K562 (cell line): ENCODE measurements around the gene OTOP1. TPM values are rescaled to one million over a fixed set of nuclear protein-coding genes. Genes with fewer than 3 reads are reported as not detected.

Source experiments
- ATAC-seq: fragments of 200-7000 bp; cut with Tn5 transposase; 3 replicates; pipeline ENCODE4 v1.9.1; 2020; ENCODE audit warnings: moderate library complexity
- BruUV-seq: library from RNA; stranded (reverse); fragments of 400-500 nt; replicated peaks from 2 replicates; lab custom pipeline; 2021; lab: Mats Ljungman, UMichigan
- CTCF ChIA-PET: fragments of 300-600 bp; formaldehyde crosslinking; extraction: SDS; loops from one replicate; lab custom pipeline; 2021; ENCODE audit warnings: low intra/inter-chr PET ratio; lab: Yijun Ruan, JAX
- POLR2A ChIA-PET: fragments of 300-600, 350-650 bp; sonication (Branson Sonifier 250); formaldehyde crosslinking; extraction: SDS; loops from one replicate; lab custom pipeline; 2021; ENCODE audit warnings: antibody characterized with exemption, inconsistent platforms; lab: Yijun Ruan, JAX
- DNase-seq, 4 experiments: peaks; one replicate each; pipeline versions ENCODE4 v3.0.0 to v3.0.0-alpha.2; 2011 to 2018; ENCODE audit warnings: low spot score in 3 of 4, mixed read lengths in 3 of 4; ENCODE audit errors: extremely low read depth in 1 of 4
- FAIRE-seq: peaks from 2 replicates; lab custom pipeline; 2011; peaks lifted over from hg19 to GRCh38; lab: Jason Lieb, UNC
- H2AFZ ChIP-seq: 2 replicates; pipeline ENCODE4 v1.6.0; 2011; ENCODE audit warnings: low read depth, low read length, control low read depth, inconsistent platforms
- H3K27ac ChIP-seq: fragments of 200-600 bp; 3 replicates; pipeline ENCODE4 v1.8.0; 2011; ENCODE audit warnings: low read depth, mild to moderate bottlenecking, control low read depth, inconsistent platforms, low read length, moderate library complexity, mixed read lengths; ENCODE audit errors: extremely low read depth
- H3K27me3 ChIP-seq, 2 experiments: fragments of 300-600 bp in 1 of 2; 2 replicates in 1 of 2; 3 replicates in 1 of 2; pipeline versions ENCODE4 v1.6.0 to v1.8.0; 2011; ENCODE audit warnings: inconsistent platforms in 2 of 2, low read length in 2 of 2, mild to moderate bottlenecking in 1 of 2, mixed read lengths in 1 of 2, moderate library complexity in 1 of 2; ENCODE audit not compliant: control insufficient read depth in 2 of 2, insufficient read depth in 2 of 2
- H3K36me3 ChIP-seq: fragments of 300-600 bp; 3 replicates; pipeline ENCODE4 v1.8.0; 2011; ENCODE audit warnings: mild to moderate bottlenecking, low read length, inconsistent platforms; ENCODE audit not compliant: control insufficient read depth, insufficient read depth
- H3K4me1 ChIP-seq, 2 experiments: fragments of 200-600 bp in 1 of 2; replicated peaks in 1 of 2; 2 replicates in 1 of 2; 3 replicates in 1 of 2; pipeline versions ENCODE4 v1.5.1 to v1.8.0; 2011; ENCODE audit warnings: inconsistent platforms in 2 of 2, low read length in 2 of 2, mild to moderate bottlenecking in 1 of 2, mixed read lengths in 1 of 2, moderate library complexity in 1 of 2; ENCODE audit not compliant: control insufficient read depth in 2 of 2, insufficient read depth in 2 of 2
- H3K4me2 ChIP-seq: 2 replicates; pipeline ENCODE4 v1.6.1; 2011; ENCODE audit warnings: low read length, control low read depth, inconsistent platforms, mixed read lengths; ENCODE audit not compliant: insufficient read depth
- H3K4me3 ChIP-seq: fragments of 200-600 bp; sonication (generic), shearing (Covaris generic); 2 replicates; pipeline ENCODE4 v1.5.1; 2016; ENCODE audit warnings: control low read depth, inconsistent platforms
- H3K79me2 ChIP-seq: fragments of 200-600 bp; 3 replicates; pipeline ENCODE4 v1.8.0; 2011; ENCODE audit warnings: low read length, inconsistent platforms; ENCODE audit not compliant: control insufficient read depth, insufficient read depth
- H3K9ac ChIP-seq, 2 experiments: 2 replicates each; pipeline versions ENCODE4 v1.6.0 to v1.6.1; 2011; ENCODE audit warnings: low read depth in 2 of 2, low read length in 2 of 2, control low read depth in 1 of 2, inconsistent platforms in 1 of 2, mild to moderate bottlenecking in 1 of 2, mixed read lengths in 1 of 2; ENCODE audit not compliant: insufficient read depth in 1 of 2
- H3K9me1 ChIP-seq: one replicate; pipeline ENCODE4 v1.6.0; 2011; ENCODE audit warnings: inconsistent platforms, mild to moderate bottlenecking, low read length, moderate library complexity; ENCODE audit not compliant: control insufficient read depth, insufficient read depth
- H3K9me3 ChIP-seq: replicated peaks from 2 replicates; pipeline ENCODE4 v1.5.1; 2011; ENCODE audit warnings: low read depth, low read length, inconsistent platforms; ENCODE audit not compliant: control insufficient read depth, insufficient read depth
- H4K20me1 ChIP-seq: replicated peaks from 2 replicates; pipeline ENCODE4 v1.6.1; 2011; ENCODE audit warnings: low read length, inconsistent platforms, mixed read lengths; ENCODE audit not compliant: control insufficient read depth, insufficient read depth
- BRCA1 ChIP-seq, 2 experiments: fragments of 450-650 bp in 1 of 2; sonication (generic) in 1 of 2; formaldehyde crosslinking in 1 of 2; IDR thresholded peaks; 2 replicates each; pipeline versions ENCODE4 v1.5.0 to v1.6.1; 2017 to 2020; ENCODE audit warnings: mild to moderate bottlenecking in 1 of 2, missing genetic modification reagents in 1 of 2
- CBFA2T2 ChIP-seq: fragments of 450-650 bp; conservative IDR thresholded peaks from 2 replicates; pipeline ENCODE4 v1.6.1; 2017; ENCODE audit warnings: mild to moderate bottlenecking
- CBFA2T3 ChIP-seq: fragments of 450-650 bp; IDR thresholded peaks from 2 replicates; pipeline ENCODE4 v1.6.1; 2017
- ZNF586 ChIP-seq: fragments of 450-650 bp; formaldehyde crosslinking; conservative IDR thresholded peaks from 2 replicates; pipeline ENCODE4 v1.4.0; 2020; ENCODE audit warnings: mild to moderate bottlenecking, moderate library complexity
- WGBS: fragments of 100-300 bp; shearing (Covaris generic); methylation state at CpG from one replicate; pipeline ENCODE4 v1.1.6; 2016; ENCODE audit warnings: low coverage, mixed read lengths; ENCODE audit not compliant: insufficient coverage; ENCODE audit errors: missing lambda C conversion rate; 5-methylcytosine and 5-hydroxymethylcytosine counted together
- in situ Hi-C: fragments of 300-500 bp; cut with MboI; formaldehyde crosslinking; loops from 4 replicates; pipeline ENCODE4 v1.15.0; 2018; ENCODE audit warnings: inconsistent platforms, mixed read lengths
- intact Hi-C: fragments of 100-400 bp; cut with micrococcal nuclease; formaldehyde crosslinking; loops from 2 replicates; pipeline ENCODE4 v1.14.2; 2022
- polyA plus RNA-seq, 8 experiments: library from polyadenylated mRNA; depleted of rRNA in 4 of 8; stranded (reverse) in 5 of 8; unstranded in 3 of 8; fragments of >200 nt; fragmentation: Nextera tagmentation in 2 of 8; fragmentation: Illumina TruSeq in 1 of 8; extraction: Ambion mirVana in 2 of 8; extraction: Trizol in 1 of 8; gene quantifications; 2 replicates each; pipeline versions ENCODE4 v1.2.1 to v1.2.3, GENCODE V29; 2011 to 2014; ENCODE audit warnings: inconsistent platforms in 1 of 8, missing spikeins in 1 of 8
- total RNA-seq, 7 experiments: library from RNA; depleted of rRNA in 6 of 7; stranded (reverse); fragments of >200 nt in 6 of 7; fragmentation: Illumina TruSeq in 2 of 7; extraction: Trizol in 2 of 7; gene quantifications; 2 replicates each; pipeline versions ENCODE4 v1.2.1 to v1.2.3, GENCODE V29; 2011 to 2021; ENCODE audit warnings: low replicate concordance in 1 of 7
- TF ChIP-seq, protein P1 (sequence below): fragments of 450-650 bp; IDR thresholded peaks from one replicate; pipeline ENCODE4 v1.6.1; 2018; ENCODE audit warnings: mild to moderate bottlenecking, moderate library complexity; ENCODE audit not compliant: partially characterized antibody
- TF ChIP-seq, protein P2 (sequence below): fragments of 250-450 bp; sonication (Bioruptor Pico); IDR thresholded peaks from 2 replicates; pipeline ENCODE4 v1.9.0; 2021; ENCODE audit warnings: mild to moderate bottlenecking, inconsistent platforms
- TF ChIP-seq, protein P3 (sequence below): fragments of 200-600 bp; sonication (generic); IDR thresholded peaks from one replicate; pipeline ENCODE4 v1.6.1; 2012; ENCODE audit warnings: mild to moderate bottlenecking, low read depth, low read length, inconsistent platforms

OTOP1 gene
- total and polyA plus RNA-seq, 9 of the 15 experiments (the other 6 are each of a cell fraction or from before 2014, with no cell fraction given) = not detected

DNA sequence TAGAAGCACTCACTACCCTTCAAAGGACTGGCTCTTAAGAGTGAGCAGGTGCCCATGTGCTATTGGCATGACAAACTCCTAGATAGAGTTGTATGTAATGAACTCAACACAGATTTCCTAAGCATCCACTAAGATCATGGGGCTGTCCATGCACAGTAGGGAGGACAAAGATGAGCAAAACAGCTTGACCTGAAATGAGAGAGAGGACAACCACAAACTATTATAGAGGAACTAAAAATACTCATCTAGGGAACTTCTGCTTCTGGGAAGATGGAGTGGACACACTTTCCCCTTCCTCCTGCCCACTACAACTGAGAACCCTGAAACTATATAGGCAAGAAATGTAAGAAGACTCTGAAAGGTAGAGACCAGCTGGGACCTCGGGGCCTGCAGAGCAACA, 42.0 kb upstream of the OTOP1 start:
- BruUV-seq = no TSS peak
- in situ Hi-C loops (no loop called here), intact Hi-C loops (no loop called here)
- CTCF ChIA-PET = no interaction called here
- 100% methylated on average over 1 of the region's 1 CpG for WGBS
- Histone ChIP-seq H4K20me1 (no peaks in the 10 kb centered on the region; the same call in 1 of the 2 replicates), H3K27me3 (peaks cover 0 to 10% of the 10 kb centered on the region in 2 experiments; a peak in 2 of 5 replicates), H3K4me1 (no peaks in the 10 kb centered on the region), H3K79me2 (no peaks in the 10 kb centered on the region), H3K9me3 (no peaks in the 10 kb centered on the region), H3K4me2 (no peak overlapping the region), H3K9me1 (no peaks in the 10 kb centered on the region), H3K27ac (no peak overlapping the region), H3K9ac (no peak overlapping the region), H3K4me3 (no peak overlapping the region), H2AFZ (no peak overlapping the region), H3K36me3 (peaks cover 68% of the 10 kb centered on the region)
- no peak for DNase-seq
- POLR2A ChIA-PET = interaction anchor here (0.9 kb wide), 1 partner anchor 17 kb away, joined by 3 read pairs; no protein-coding TSS in a partner anchor
- no peak for ATAC-seq
- no peak for FAIRE-seq
- TF ChIP-seq BRCA1 (IDR thresholded peaks at IDR 0.05) = no peak
- no peak for TF ChIP-seq BRCA1 (CRISPR knock-in tag; IDR thresholded peaks at IDR 0.05)
- TF ChIP-seq CBFA2T2 = no peak
- no peak for TF ChIP-seq ZNF586 (CRISPR knock-in tag)
- TF ChIP-seq, protein P1, sequence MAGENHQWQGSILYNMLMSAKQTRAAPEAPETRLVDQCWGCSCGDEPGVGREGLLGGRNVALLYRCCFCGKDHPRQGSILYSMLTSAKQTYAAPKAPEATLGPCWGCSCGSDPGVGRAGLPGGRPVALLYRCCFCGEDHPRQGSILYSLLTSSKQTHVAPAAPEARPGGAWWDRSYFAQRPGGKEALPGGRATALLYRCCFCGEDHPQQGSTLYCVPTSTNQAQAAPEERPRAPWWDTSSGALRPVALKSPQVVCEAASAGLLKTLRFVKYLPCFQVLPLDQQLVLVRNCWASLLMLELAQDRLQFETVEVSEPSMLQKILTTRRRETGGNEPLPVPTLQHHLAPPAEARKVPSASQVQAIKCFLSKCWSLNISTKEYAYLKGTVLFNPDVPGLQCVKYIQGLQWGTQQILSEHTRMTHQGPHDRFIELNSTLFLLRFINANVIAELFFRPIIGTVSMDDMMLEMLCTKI = no peak
- TF ChIP-seq CBFA2T3 = no peak
- TF ChIP-seq, protein P2, sequence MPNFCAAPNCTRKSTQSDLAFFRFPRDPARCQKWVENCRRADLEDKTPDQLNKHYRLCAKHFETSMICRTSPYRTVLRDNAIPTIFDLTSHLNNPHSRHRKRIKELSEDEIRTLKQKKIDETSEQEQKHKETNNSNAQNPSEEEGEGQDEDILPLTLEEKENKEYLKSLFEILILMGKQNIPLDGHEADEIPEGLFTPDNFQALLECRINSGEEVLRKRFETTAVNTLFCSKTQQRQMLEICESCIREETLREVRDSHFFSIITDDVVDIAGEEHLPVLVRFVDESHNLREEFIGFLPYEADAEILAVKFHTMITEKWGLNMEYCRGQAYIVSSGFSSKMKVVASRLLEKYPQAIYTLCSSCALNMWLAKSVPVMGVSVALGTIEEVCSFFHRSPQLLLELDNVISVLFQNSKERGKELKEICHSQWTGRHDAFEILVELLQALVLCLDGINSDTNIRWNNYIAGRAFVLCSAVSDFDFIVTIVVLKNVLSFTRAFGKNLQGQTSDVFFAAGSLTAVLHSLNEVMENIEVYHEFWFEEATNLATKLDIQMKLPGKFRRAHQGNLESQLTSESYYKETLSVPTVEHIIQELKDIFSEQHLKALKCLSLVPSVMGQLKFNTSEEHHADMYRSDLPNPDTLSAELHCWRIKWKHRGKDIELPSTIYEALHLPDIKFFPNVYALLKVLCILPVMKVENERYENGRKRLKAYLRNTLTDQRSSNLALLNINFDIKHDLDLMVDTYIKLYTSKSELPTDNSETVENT (CRISPR knock-in tag) = no peak
- TF ChIP-seq, protein P3, sequence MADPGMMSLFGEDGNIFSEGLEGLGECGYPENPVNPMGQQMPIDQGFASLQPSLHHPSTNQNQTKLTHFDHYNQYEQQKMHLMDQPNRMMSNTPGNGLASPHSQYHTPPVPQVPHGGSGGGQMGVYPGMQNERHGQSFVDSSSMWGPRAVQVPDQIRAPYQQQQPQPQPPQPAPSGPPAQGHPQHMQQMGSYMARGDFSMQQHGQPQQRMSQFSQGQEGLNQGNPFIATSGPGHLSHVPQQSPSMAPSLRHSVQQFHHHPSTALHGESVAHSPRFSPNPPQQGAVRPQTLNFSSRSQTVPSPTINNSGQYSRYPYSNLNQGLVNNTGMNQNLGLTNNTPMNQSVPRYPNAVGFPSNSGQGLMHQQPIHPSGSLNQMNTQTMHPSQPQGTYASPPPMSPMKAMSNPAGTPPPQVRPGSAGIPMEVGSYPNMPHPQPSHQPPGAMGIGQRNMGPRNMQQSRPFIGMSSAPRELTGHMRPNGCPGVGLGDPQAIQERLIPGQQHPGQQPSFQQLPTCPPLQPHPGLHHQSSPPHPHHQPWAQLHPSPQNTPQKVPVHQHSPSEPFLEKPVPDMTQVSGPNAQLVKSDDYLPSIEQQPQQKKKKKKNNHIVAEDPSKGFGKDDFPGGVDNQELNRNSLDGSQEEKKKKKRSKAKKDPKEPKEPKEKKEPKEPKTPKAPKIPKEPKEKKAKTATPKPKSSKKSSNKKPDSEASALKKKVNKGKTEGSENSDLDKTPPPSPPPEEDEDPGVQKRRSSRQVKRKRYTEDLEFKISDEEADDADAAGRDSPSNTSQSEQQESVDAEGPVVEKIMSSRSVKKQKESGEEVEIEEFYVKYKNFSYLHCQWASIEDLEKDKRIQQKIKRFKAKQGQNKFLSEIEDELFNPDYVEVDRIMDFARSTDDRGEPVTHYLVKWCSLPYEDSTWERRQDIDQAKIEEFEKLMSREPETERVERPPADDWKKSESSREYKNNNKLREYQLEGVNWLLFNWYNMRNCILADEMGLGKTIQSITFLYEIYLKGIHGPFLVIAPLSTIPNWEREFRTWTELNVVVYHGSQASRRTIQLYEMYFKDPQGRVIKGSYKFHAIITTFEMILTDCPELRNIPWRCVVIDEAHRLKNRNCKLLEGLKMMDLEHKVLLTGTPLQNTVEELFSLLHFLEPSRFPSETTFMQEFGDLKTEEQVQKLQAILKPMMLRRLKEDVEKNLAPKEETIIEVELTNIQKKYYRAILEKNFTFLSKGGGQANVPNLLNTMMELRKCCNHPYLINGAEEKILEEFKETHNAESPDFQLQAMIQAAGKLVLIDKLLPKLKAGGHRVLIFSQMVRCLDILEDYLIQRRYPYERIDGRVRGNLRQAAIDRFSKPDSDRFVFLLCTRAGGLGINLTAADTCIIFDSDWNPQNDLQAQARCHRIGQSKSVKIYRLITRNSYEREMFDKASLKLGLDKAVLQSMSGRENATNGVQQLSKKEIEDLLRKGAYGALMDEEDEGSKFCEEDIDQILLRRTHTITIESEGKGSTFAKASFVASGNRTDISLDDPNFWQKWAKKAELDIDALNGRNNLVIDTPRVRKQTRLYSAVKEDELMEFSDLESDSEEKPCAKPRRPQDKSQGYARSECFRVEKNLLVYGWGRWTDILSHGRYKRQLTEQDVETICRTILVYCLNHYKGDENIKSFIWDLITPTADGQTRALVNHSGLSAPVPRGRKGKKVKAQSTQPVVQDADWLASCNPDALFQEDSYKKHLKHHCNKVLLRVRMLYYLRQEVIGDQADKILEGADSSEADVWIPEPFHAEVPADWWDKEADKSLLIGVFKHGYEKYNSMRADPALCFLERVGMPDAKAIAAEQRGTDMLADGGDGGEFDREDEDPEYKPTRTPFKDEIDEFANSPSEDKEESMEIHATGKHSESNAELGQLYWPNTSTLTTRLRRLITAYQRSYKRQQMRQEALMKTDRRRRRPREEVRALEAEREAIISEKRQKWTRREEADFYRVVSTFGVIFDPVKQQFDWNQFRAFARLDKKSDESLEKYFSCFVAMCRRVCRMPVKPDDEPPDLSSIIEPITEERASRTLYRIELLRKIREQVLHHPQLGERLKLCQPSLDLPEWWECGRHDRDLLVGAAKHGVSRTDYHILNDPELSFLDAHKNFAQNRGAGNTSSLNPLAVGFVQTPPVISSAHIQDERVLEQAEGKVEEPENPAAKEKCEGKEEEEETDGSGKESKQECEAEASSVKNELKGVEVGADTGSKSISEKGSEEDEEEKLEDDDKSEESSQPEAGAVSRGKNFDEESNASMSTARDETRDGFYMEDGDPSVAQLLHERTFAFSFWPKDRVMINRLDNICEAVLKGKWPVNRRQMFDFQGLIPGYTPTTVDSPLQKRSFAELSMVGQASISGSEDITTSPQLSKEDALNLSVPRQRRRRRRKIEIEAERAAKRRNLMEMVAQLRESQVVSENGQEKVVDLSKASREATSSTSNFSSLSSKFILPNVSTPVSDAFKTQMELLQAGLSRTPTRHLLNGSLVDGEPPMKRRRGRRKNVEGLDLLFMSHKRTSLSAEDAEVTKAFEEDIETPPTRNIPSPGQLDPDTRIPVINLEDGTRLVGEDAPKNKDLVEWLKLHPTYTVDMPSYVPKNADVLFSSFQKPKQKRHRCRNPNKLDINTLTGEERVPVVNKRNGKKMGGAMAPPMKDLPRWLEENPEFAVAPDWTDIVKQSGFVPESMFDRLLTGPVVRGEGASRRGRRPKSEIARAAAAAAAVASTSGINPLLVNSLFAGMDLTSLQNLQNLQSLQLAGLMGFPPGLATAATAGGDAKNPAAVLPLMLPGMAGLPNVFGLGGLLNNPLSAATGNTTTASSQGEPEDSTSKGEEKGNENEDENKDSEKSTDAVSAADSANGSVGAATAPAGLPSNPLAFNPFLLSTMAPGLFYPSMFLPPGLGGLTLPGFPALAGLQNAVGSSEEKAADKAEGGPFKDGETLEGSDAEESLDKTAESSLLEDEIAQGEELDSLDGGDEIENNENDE = no peak
